Lung (tissue), 12 donors: ENCODE results near the gene HAUS1. TPM values are rescaled to one million over a fixed set of nuclear protein-coding genes. Genes with fewer than 3 reads are reported as not detected.

ENCODE experiments used
- ATAC-seq: fragments of 200-7000 bp; cut with Tn5 transposase; one replicate; pipeline ENCODE4 v1.9.1; 2020; ENCODE audit warnings: moderate number of reproducible peaks; ENCODE audit not compliant: insufficient read depth, low FRiP score
- DNase-seq, 3 donors: peaks; one replicate each; pipeline ENCODE4 v3.0.0-alpha.2; 2013 to 2017
- H3K27ac ChIP-seq, 2 donors: one replicate each; pipeline ENCODE4 v1.5.1; 2013; ENCODE audit warnings: mild to moderate bottlenecking in 2 of 2, moderate library complexity in 2 of 2, control low read depth in 1 of 2, inconsistent platforms in 1 of 2, low read depth in 1 of 2, low read length in 1 of 2
- H3K27me3 ChIP-seq, 3 donors: one replicate each; pipeline ENCODE4 v1.5.1; 2013; ENCODE audit warnings: low read length in 2 of 3; ENCODE audit not compliant: control insufficient read depth in 3 of 3, insufficient read depth in 3 of 3
- H3K36me3 ChIP-seq, 4 donors: one replicate each; pipeline ENCODE4 v1.5.1; 2013; ENCODE audit warnings: low read length in 4 of 4, mild to moderate bottlenecking in 1 of 4, moderate library complexity in 1 of 4; ENCODE audit not compliant: control insufficient read depth in 4 of 4, insufficient read depth in 4 of 4
- H3K4me1 ChIP-seq, 5 donors: one replicate each; pipeline ENCODE4 v1.5.1; 2013; ENCODE audit warnings: low read length in 5 of 5, mild to moderate bottlenecking in 2 of 5, moderate library complexity in 1 of 5; ENCODE audit not compliant: control insufficient read depth in 5 of 5, insufficient read depth in 5 of 5
- H3K4me3 ChIP-seq: one replicate; pipeline ENCODE4 v1.5.1; 2013; ENCODE audit warnings: mild to moderate bottlenecking, control low read depth, moderate library complexity
- H3K9ac ChIP-seq, 2 donors: one replicate each; pipeline ENCODE4 v1.5.1; 2013; ENCODE audit warnings: low read length in 2 of 2, control low read depth in 1 of 2; ENCODE audit not compliant: insufficient read depth in 1 of 2
- H3K9me3 ChIP-seq, 4 donors: one replicate each; pipeline ENCODE4 v1.5.1; 2013; ENCODE audit warnings: low read length in 3 of 4, mild to moderate bottlenecking in 1 of 4, moderate library complexity in 1 of 4; ENCODE audit not compliant: control insufficient read depth in 4 of 4, insufficient read depth in 3 of 4
- WGBS, 2 donors: extraction: QIAGEN DNeasy Blood & Tissue Kit; methylation state at CpG; one replicate each; pipeline ENCODE4 v1.1.7; 2013; 5-methylcytosine and 5-hydroxymethylcytosine counted together
- polyA plus RNA-seq, 2 donors: library from polyadenylated mRNA; stranded (reverse); fragments of 200-250 nt; gene quantifications; one replicate each; pipeline ENCODE4 v1.2.1, GENCODE V29; 2013
- total RNA-seq, 2 donors: library from RNA; depleted of rRNA in 1 of 2; stranded (reverse); fragments of >200 nt in 1 of 2; gene quantifications; one replicate each; pipeline ENCODE4 v1.2.1, GENCODE V29; 2014 to 2021
- TF ChIP-seq, protein P1 (sequence below): IDR thresholded peaks from 2 replicates; pipeline ENCODE4 v1.5.1; 2012; ENCODE audit warnings: mild to moderate bottlenecking; ENCODE audit errors: control extremely low read depth, extremely low read depth
- donor health status: control.
- donor health status: control.
- donor health status: Bipolar disorder and iron deficiency.
- donor health status: healthy.
- donor health status: DM: yes; HTN: yes; CAD: no.

The HAUS1 gene
- total and polyA plus RNA-seq, 4 donors = 16.8 to 27.7 (median 20.4) TPM

DNA sequence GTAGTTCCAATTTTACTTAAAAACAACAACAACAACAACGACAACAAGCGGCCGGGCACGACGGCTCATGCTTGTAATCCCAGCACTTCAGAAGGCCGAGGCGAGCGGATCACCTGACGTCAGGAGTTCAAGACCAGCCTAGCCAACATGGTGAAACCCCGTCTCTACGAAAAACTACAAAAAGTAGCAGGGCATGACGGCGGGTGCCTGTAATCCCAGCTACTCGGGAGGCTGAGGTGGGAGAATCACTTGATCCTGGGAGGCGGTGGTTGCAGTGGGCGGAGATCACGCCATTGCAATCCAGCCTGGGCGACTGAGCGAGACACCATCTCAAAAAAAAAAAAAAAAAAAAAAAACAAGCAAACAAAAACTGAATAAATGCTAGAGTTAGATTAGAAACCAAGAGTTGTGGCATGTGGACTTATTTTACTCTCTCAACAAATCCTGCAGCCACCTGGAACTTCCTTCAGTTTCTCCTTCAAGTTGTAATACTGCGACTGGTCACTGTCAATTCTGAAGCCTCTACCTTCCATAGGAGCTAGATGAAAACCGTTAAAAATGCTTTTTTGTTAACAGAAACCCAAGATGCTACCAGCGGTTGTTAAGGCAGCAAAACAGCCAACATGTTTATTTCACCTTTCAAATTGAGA, 7.4 kb upstream of the HAUS1 start:
- WGBS, 2 donors = 41 to 57% methylated on average over 22 of the region's 22 CpGs
- no peaks in the 10 kb centered on the region for H3K27me3 ChIP-seq
- H3K4me1 ChIP-seq = peaks cover 0 to 17% (median 0%) of the 10 kb centered on the region in 5 donors
- H3K4me3 ChIP-seq = peak overlapping the region; percentile 27
- peak overlapping the region; percentile 1 to 90 for H3K27ac ChIP-seq
- H3K36me3 ChIP-seq = peaks cover 4 to 19% (median 13%) of the 10 kb centered on the region in 4 donors
- TF ChIP-seq, protein P1, sequence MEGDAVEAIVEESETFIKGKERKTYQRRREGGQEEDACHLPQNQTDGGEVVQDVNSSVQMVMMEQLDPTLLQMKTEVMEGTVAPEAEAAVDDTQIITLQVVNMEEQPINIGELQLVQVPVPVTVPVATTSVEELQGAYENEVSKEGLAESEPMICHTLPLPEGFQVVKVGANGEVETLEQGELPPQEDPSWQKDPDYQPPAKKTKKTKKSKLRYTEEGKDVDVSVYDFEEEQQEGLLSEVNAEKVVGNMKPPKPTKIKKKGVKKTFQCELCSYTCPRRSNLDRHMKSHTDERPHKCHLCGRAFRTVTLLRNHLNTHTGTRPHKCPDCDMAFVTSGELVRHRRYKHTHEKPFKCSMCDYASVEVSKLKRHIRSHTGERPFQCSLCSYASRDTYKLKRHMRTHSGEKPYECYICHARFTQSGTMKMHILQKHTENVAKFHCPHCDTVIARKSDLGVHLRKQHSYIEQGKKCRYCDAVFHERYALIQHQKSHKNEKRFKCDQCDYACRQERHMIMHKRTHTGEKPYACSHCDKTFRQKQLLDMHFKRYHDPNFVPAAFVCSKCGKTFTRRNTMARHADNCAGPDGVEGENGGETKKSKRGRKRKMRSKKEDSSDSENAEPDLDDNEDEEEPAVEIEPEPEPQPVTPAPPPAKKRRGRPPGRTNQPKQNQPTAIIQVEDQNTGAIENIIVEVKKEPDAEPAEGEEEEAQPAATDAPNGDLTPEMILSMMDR = no peak
- peak in 1 of 3 donors; percentile 15 for DNase-seq
- no peak for ATAC-seq
- peak overlapping the region; percentile 26 to 80 for H3K9ac ChIP-seq
- H3K9me3 ChIP-seq = no peaks in the 10 kb centered on the region

DNA sequence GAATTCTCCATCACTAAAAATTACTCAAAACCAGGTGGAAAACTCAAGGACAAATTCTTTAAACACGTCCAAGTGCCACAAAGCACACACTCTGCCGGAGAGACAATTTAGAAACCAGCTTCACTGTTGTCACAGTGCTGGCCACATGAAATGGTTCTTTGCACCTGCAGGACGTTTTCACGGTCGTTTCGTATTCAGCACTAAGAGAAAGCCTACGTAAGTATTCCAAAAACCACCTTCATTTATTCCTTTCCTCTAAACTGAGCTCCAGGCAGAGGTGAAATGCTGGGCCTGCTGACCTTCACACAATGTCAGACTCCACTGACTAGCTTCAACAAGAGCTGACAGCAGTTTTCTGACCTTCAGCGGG, 6.8 kb upstream of the HAUS1 start:
- Histone ChIP-seq H3K4me3 (peak overlapping the region; percentile 97), H3K36me3 (peaks cover 0 to 18% (median 11%) of the 10 kb centered on the region in 4 donors), H3K4me1 (peaks cover 0 to 17% (median 0%) of the 10 kb centered on the region in 5 donors), H3K27me3 (no peaks in the 10 kb centered on the region), H3K9me3 (no peaks in the 10 kb centered on the region), H3K27ac (peak overlapping the region; percentile 89 to 90), H3K9ac (peak overlapping the region; percentile 26 to 80)
- TF ChIP-seq, protein P1 = no peak
- DNase-seq (no peak), ATAC-seq (no peak)
- WGBS, 2 donors = 0 to 1% methylated on average over 8 of the region's 8 CpGs

DNA sequence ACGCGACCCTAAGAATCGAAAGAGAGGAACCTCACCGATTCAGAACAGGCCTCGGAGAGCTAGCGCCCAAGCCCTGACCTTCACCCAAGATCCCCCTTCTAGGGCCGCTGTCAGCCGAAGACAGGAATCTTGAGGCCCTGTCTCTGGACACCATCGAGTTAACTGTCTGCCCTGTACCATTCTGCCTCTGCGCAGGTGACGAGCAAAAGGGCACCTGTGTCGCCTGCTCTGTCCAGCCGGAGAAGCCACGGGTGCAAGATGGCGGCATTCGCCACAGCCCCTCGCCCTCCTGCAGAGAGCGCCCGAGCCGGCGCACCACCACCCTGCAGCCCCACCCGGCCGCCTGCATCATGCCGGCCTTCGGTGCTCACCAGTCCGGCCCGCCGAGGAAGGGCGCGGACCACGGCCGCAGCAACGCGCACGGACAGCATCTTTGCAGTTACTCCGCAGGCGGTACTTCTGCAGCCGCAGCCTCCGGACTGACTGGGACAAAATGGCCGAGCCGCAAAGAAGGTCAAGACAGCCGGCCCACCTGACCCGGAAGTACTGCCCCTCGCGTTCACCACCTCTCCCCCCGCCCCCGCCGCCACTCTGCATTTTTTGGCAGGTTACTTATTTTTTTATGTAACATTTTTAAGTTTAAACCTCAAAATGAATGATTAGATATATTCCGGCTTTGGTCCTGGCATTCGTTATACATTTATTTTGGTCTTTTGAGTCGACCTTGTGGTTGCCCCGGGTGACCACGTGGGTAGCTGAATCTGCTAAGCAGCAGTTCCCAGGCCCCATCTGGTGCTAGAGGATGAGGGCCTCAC, 6.2 kb upstream of the HAUS1 start, which contains the start of gene ATP5F1A:
TSS of gene ATP5F1A (minus strand) at position 496 of the 815 bp plus-strand sequence. CDS start at position 431, 65 bp downstream.
- Histone ChIP-seq H3K9me3 (no peaks in the 10 kb centered on the region), H3K36me3 (peaks cover 0 to 18% (median 10%) of the 10 kb centered on the region in 4 donors), H3K27ac (peak within 1 kb of the TSS; percentile 89 to 90), H3K27me3 (no peaks in the 10 kb centered on the region), H3K9ac (peak within 1 kb of the TSS; percentile 26 to 80), H3K4me3 (peak within 1 kb of the TSS; percentile 97), H3K4me1 (peaks cover 0 to 17% (median 0%) of the 10 kb centered on the region in 5 donors)
- ATAC-seq = peak; percentile 95
- DNase-seq = peak; percentile 88 to 94 (median 92)
- TF ChIP-seq, protein P1 = no peak
- WGBS, 2 donors = 0 to 1% methylated on average over 49 to 53 of the region's 53 CpGs
